Superior temporal gyrus (tissue), 1 donor: ENCODE results near the gene MYRFL.
"Not testable (repeated sequence)": the region's sequence is repeated elsewhere in the genome, so short reads cannot be mapped to it uniquely, and the experiment has no call there.

Experiments
- DNase-seq: peaks from one replicate; pipeline ENCODE4 v3.0.0-alpha.2; 2016; ENCODE audit errors: extremely low spot score

Gene MYRFL

GRCh38 chr12:69988481-69989321 lies 163.7 kb downstream of the MYRFL start:
- no peak for DNase-seq

GRCh38 chr12:69991690-69992288 lies 166.8 kb downstream of the MYRFL start:
- no peak for DNase-seq

GRCh38 chr12:69993433-69993832 lies 168.4 kb downstream of the MYRFL start:
- DNase-seq, result no peak

GRCh38 chr12:69994086-69994485 lies 169.1 kb downstream of the MYRFL start:
- not testable (repeated sequence) for DNase-seq

- DNase-seq, result no peak
These were observed 169.7 kb downstream of the MYRFL start for GRCh38 chr12:69994724-69995173.

GRCh38 chr12:69996241-69996640 lies 171.2 kb downstream of the MYRFL start:
- no peak for DNase-seq

- no peak for DNase-seq
These were observed 171.7 kb downstream of the MYRFL start for GRCh38 chr12:69996722-69997121.

- DNase-seq, result no peak
These were observed 173.0 kb downstream of the MYRFL start for GRCh38 chr12:69998011-69998410.

- no peak for DNase-seq
These were observed 173.9 kb downstream of the MYRFL start for GRCh38 chr12:69998922-69999321.

- no peak for DNase-seq
These were observed 174.5 kb downstream of the MYRFL start for GRCh38 chr12:69999561-69999960.

GRCh38 chr12:70002097-70002911 lies 177.3 kb downstream of the MYRFL start:
- no peak for DNase-seq

GRCh38 chr12:70002912-70003255 lies 177.9 kb downstream of the MYRFL start:
- DNase-seq, result no peak

- no peak for DNase-seq
These were observed 181.0 kb downstream of the MYRFL start for GRCh38 chr12:70005864-70006618.

- DNase-seq, result no peak
These were observed 181.6 kb downstream of the MYRFL start for GRCh38 chr12:70006619-70006973.

GRCh38 chr12:70007687-70008086 lies 182.7 kb downstream of the MYRFL start:
- DNase-seq, result no peak
